Esophagus squamous epithelium (tissue), 5 donors: Measurements from ENCODE around the gene HSPG2. TPM values are rescaled to one million over a fixed set of nuclear protein-coding genes. Genes with fewer than 3 reads are reported as not detected.
A peak's percentile ranks its signal among the peaks of the same experiment; 100 is the strongest.

ENCODE experiments used
- DNase-seq: peaks from one replicate; lab custom pipeline; 2025; lab: John Stamatoyannopoulos, UW
- H3K27ac ChIP-seq, 4 donors: fragments of 200-600 bp; sonication (generic); one replicate each; pipeline ENCODE4 v1.5.1; 2016 to 2019; ENCODE audit warnings: mild to moderate bottlenecking in 1 of 4
- H3K27me3 ChIP-seq, 4 donors: fragments of 200-600 bp; sonication (generic); 1 replicate in 3 of 4; 2 replicates in 1 of 4; pipeline versions ENCODE4 v1.5.1 to v1.6.0; 2017 to 2021; ENCODE audit warnings: antibody characterized with exemption in 1 of 4
- H3K36me3 ChIP-seq, 3 donors: fragments of 200-600 bp; sonication (generic); one replicate each; pipeline ENCODE4 v1.5.1; 2016 to 2019
- H3K4me1 ChIP-seq, 3 donors: fragments of 200-600 bp; sonication (generic); one replicate each; pipeline ENCODE4 v1.5.1; 2017 to 2019
- H3K4me3 ChIP-seq, 4 donors: fragments of 200-600 bp; sonication (generic); 1 replicate in 3 of 4; 2 replicates in 1 of 4; pipeline ENCODE4 v1.5.1; 2016 to 2019; ENCODE audit warnings: mild to moderate bottlenecking in 2 of 4, moderate library complexity in 1 of 4
- H3K9me3 ChIP-seq, 3 donors: fragments of 200-600 bp; sonication (generic); one replicate each; pipeline ENCODE4 v1.5.1; 2016 to 2019
- POLR2A ChIP-seq, 4 donors: fragments of 450-650 bp; IDR thresholded peaks; one replicate each; pipeline ENCODE4 v1.6.1; 2017; ENCODE audit warnings: antibody characterized with exemption in 4 of 4, mild to moderate bottlenecking in 4 of 4, moderate library complexity in 3 of 4
- WGBS, 2 donors: methylation state at CpG; one replicate each; pipeline ENCODE4 v1.1.5; 2018; 5-methylcytosine and 5-hydroxymethylcytosine counted together
- intact Hi-C: fragments of 100-400 bp; cut with DNase I; formaldehyde crosslinking; loops from one replicate; pipeline ENCODE4 v1.15.0; 2022
- total RNA-seq, 4 donors: library from RNA; depleted of rRNA; stranded (reverse); fragments of >200 nt; gene quantifications; one replicate each; pipeline ENCODE4 v1.1.0, GENCODE V29; 2016
- TF ChIP-seq, protein P1 (sequence below), 6 experiments: fragments of 450-650 bp in 4 of 6; fragments of 200-600 bp in 2 of 6; sonication (generic) in 2 of 6; IDR thresholded peaks; one replicate each; pipeline ENCODE4 v1.5.1; 2016 to 2019; ENCODE audit warnings: antibody characterized with exemption in 6 of 6, mild to moderate bottlenecking in 4 of 6, moderate library complexity in 4 of 6
- donor health status: DM: yes; HTN: yes; CAD: no.

The HSPG2 gene
- total RNA-seq, 4 donors from 2014 or later, result 44.9 to 107 (median 54.2) TPM

DNA sequence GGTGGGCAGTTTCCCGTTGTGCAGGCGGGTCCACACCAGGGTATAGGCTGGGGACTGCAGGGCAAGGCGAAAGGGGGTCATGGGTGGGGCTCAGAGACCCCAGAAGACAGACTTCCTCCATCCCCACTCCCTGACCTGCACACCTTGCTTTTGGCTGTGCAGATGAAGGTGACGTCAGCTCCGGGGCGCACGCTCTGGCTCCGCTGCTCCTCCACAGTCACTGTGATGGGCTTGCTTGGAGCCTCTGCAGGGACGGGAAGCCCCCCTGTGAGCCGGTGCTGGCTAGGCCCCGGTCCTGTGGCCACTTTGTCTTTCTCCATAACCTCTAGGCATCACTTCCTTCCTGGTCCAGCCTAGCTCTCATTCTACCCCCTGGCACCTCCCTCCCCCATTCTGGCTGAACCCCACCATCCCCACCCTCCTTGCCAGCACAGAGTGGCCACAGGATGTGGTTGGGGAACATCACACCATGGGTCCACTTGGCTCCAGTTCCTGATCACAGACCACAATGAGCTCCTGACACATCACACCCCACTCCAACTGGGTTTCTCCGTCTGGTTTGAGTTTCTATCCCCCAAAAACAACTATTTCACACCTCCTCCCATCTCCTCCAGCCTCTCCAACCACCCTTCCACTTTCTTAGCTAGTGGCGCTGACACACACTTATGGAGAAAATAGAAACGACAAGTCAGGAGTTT lies 79.8 kb downstream of the HSPG2 start:
- Histone ChIP-seq H3K4me3 (no peak overlapping the region), H3K27me3 (no peaks in the 10 kb centered on the region), H3K9me3 (no peaks in the 10 kb centered on the region), H3K27ac (peak overlapping the region in 1 of 4 donors; percentile 31), H3K36me3 (peaks cover 28 to 100% (median 74%) of the 10 kb centered on the region in 3 donors), H3K4me1 (peaks cover 0 to 9% (median 4%) of the 10 kb centered on the region in 3 donors)
- TF ChIP-seq, protein P1, sequence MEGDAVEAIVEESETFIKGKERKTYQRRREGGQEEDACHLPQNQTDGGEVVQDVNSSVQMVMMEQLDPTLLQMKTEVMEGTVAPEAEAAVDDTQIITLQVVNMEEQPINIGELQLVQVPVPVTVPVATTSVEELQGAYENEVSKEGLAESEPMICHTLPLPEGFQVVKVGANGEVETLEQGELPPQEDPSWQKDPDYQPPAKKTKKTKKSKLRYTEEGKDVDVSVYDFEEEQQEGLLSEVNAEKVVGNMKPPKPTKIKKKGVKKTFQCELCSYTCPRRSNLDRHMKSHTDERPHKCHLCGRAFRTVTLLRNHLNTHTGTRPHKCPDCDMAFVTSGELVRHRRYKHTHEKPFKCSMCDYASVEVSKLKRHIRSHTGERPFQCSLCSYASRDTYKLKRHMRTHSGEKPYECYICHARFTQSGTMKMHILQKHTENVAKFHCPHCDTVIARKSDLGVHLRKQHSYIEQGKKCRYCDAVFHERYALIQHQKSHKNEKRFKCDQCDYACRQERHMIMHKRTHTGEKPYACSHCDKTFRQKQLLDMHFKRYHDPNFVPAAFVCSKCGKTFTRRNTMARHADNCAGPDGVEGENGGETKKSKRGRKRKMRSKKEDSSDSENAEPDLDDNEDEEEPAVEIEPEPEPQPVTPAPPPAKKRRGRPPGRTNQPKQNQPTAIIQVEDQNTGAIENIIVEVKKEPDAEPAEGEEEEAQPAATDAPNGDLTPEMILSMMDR (IDR thresholded peaks at IDR 0.05), result no peak
- no peak for TF ChIP-seq POLR2A (IDR thresholded peaks at IDR 0.05)
- WGBS, 2 donors, result 75 to 85% methylated on average over 9 to 11 of the region's 14 CpGs
- no peak for DNase-seq
- intact Hi-C loops, result no loop called here

DNA sequence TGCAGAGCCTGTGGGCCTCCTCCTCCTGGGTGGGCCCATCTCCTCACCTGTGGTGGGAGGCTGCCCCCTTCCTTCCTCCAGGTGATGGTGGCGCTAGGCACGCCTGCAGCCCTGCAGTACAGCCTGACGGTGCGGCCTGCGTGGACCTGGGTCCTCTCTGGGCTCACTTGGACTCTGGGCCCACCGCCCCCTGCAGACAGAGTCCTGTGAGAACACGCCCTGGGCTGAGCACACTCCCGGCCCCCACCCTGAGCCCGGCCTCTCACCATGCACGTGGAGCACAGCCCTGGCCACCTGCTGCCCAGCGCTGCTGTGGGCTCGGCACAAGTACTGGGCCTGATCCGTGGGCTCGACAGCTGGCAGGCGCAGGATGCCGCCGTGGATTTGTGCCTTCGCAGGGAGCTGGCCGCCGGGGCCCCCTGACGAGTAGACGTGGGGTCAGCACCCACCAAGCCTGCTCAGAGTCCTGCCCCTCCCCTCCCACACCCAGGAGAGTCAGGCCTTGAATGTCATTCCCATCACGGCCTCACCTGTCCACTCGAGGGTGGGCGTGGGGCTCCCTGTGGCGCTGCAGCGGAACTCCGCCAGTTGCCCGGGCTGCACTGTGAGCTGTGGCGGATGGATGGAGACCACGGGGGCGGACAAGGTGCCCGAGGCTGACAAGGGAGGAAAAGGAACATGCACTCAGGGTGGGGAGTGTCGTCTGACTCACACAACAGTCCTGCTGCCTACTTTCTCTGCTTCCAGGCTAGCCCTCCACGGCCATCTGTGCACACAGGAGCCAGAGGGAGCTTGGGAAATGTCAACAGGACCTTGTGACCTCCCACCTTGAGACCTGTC lies 81.6 kb downstream of the HSPG2 start:
- no peak for TF ChIP-seq POLR2A (IDR thresholded peaks at IDR 0.05)
- TF ChIP-seq, protein P1 (IDR thresholded peaks at IDR 0.05), result no peak
- H3K9me3 ChIP-seq, result no peaks in the 10 kb centered on the region
- peak overlapping the region in 3 of 4 donors; percentile 2 to 19 (median 9) for H3K27ac ChIP-seq
- DNase-seq, result no peak
- WGBS, 2 donors, result 57 to 73% methylated on average over 4 to 14 of the region's 35 CpGs
- no peak overlapping the region for H3K4me3 ChIP-seq
- no peaks in the 10 kb centered on the region for H3K27me3 ChIP-seq
- H3K4me1 ChIP-seq, result no peaks in the 10 kb centered on the region
- intact Hi-C loops, result no loop called here
- peaks cover 33 to 100% (median 76%) of the 10 kb centered on the region in 3 donors for H3K36me3 ChIP-seq

DNA sequence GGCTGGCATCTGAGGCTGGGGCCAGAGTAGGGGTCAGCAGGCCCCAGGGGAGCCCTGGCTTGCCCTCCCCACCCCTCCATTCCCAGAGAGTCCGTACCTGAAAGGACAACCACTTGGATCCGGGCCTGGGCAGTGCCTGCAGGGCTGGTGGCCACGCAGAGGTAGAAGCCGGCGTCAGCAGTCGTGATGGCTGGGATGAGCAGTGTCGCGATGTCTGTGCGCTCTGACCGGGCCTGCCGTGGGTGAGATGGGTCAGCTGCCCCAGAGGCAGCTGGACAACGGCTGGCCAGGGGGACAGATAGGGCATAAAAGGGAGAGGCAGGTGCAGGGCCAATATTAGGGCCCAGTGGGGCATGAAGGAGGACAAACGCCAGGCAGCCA lies 82.4 kb downstream of the HSPG2 start:
- no peaks in the 10 kb centered on the region for H3K9me3 ChIP-seq
- DNase-seq, result no peak
- WGBS, 2 donors, result 86 to 94% methylated on average over 2 to 5 of the region's 13 CpGs
- H3K36me3 ChIP-seq, result peaks cover 33 to 100% (median 76%) of the 10 kb centered on the region in 3 donors
- no peaks in the 10 kb centered on the region for H3K27me3 ChIP-seq
- H3K4me1 ChIP-seq, result no peaks in the 10 kb centered on the region
- no peak for TF ChIP-seq POLR2A (IDR thresholded peaks at IDR 0.05)
- TF ChIP-seq, protein P1 (IDR thresholded peaks at IDR 0.05), result no peak
- intact Hi-C loops, result no loop called here
- no peak overlapping the region for H3K27ac ChIP-seq
- no peak overlapping the region for H3K4me3 ChIP-seq

DNA sequence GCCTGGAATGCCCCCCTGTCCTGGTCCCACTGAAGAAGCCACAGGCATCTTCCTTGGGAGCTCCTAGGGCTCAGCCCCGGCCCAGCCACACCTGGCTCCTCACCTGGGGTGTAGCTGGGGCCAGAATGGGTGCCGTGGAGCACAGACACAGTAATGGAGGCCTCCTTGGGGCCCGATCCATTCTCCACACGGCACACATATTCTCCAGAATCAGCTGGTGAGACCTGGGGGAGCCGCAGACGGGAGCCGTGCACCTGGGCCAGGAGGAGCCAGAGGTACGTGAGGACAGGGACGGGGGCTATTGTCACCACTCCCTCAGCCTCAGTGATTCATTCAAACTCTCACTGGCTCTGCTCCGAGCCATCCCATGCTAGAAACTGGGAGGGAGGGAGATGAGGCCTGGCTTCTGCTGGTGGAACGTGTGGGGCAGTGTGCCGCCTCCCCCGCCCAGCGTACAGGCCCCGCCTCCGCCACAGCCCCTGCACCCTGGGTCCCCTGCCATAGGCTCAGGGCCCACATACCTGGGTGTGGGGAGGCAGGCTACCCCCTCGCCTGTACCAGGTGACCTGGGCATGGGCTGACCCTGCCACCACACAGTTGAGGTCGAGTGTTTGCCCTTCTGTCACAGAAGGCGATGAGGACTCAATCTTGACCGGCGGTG lies 82.9 kb downstream of the HSPG2 start:
- 84 to 93% methylated on average over 6 to 8 of the region's 21 CpGs for WGBS, 2 donors
- peak overlapping the region in 1 of 4 donors; percentile 25 for H3K27ac ChIP-seq
- intact Hi-C loops, result no loop called here
- no peak for DNase-seq
- no peaks in the 10 kb centered on the region for H3K9me3 ChIP-seq
- no peak overlapping the region for H3K4me3 ChIP-seq
- no peaks in the 10 kb centered on the region for H3K4me1 ChIP-seq
- TF ChIP-seq, protein P1 (IDR thresholded peaks at IDR 0.05), result no peak
- H3K36me3 ChIP-seq, result peaks cover 33 to 100% (median 75%) of the 10 kb centered on the region in 3 donors
- no peaks in the 10 kb centered on the region for H3K27me3 ChIP-seq
